CD1c-positive myeloid dendritic cell (primary cell): ENCODE results near the gene STIP1.
"Not testable (repeated sequence)": the region's sequence is repeated elsewhere in the genome, so short reads cannot be mapped to it uniquely, and the experiment has no call there.

Source experiments
- DNase-seq: peaks from one replicate; pipeline ENCODE4 v3.0.0-alpha.2; 2016; ENCODE audit errors: extremely low spot score

STIP1 gene

GRCh38 chr11:64157631-64158394 is 28.2 kb upstream of the STIP1 start:
- no peak for DNase-seq

GRCh38 chr11:64161037-64161436 is 24.9 kb upstream of the STIP1 start:
- DNase-seq = no peak

- not testable (repeated sequence) for DNase-seq
Measured at GRCh38 chr11:64162769-64163168, 23.2 kb upstream of the STIP1 start.

- DNase-seq = no peak
Measured at GRCh38 chr11:64163951-64164350, 22.0 kb upstream of the STIP1 start.

- DNase-seq = no peak
Measured at GRCh38 chr11:64164392-64165312, 21.3 kb upstream of the STIP1 start.

- no peak for DNase-seq
Measured at GRCh38 chr11:64165481-64165841, 20.5 kb upstream of the STIP1 start.

GRCh38 chr11:64165842-64166635 is 19.9 kb upstream of the STIP1 start, which contains the start of gene MACROD1:
TSS of gene MACROD1 (minus strand) at chr11:64166113. CDS start at chr11:64165994, 119 bp downstream.
- peak; percentile 91 for DNase-seq

GRCh38 chr11:64170419-64170818 is 15.6 kb upstream of the STIP1 start:
- DNase-seq = no peak

GRCh38 chr11:64173616-64174355 is 12.2 kb upstream of the STIP1 start:
- DNase-seq = no peak

- no peak for DNase-seq
Measured at GRCh38 chr11:64176751-64177150, 9.2 kb upstream of the STIP1 start.

- DNase-seq = peak; percentile 38
Measured at GRCh38 chr11:64178203-64178602, 7.8 kb upstream of the STIP1 start.

GRCh38 chr11:64178951-64179639 is 6.9 kb upstream of the STIP1 start:
- DNase-seq = no peak

- no peak for DNase-seq
Measured at GRCh38 chr11:64180891-64181290, 5.1 kb upstream of the STIP1 start.

GRCh38 chr11:64181506-64182411 is 4.2 kb upstream of the STIP1 start:
- DNase-seq = peak; percentile 88

- DNase-seq = no peak
Measured at GRCh38 chr11:64183890-64184289, 2.1 kb upstream of the STIP1 start.

- peak; percentile 83 for DNase-seq
Measured at GRCh38 chr11:64185175-64185692, 737 bp upstream of the STIP1 start.

- no peak for DNase-seq
Measured at GRCh38 chr11:64186492-64187165, 658 bp downstream of the STIP1 start.

- peak; percentile 85 for DNase-seq
Measured at GRCh38 chr11:64192434-64192833, 6.5 kb downstream of the STIP1 start.

GRCh38 chr11:64196626-64197025 is 10.7 kb downstream of the STIP1 start:
- peak; percentile 66 for DNase-seq
